GM21528 (cell line): ENCODE results near the gene OSTF1.
A peak's percentile ranks its signal among the peaks of the same experiment; 100 is the strongest.

ENCODE experiments used
- ATAC-seq: cut with Tn5 transposase; IDR thresholded peaks from one replicate; pipeline ENCODE4 v1.9.1; 2021; ENCODE audit warnings: mild to moderate bottlenecking, moderate library complexity; ENCODE audit not compliant: unreplicated experiment, low FRiP score

The OSTF1 gene

DNA sequence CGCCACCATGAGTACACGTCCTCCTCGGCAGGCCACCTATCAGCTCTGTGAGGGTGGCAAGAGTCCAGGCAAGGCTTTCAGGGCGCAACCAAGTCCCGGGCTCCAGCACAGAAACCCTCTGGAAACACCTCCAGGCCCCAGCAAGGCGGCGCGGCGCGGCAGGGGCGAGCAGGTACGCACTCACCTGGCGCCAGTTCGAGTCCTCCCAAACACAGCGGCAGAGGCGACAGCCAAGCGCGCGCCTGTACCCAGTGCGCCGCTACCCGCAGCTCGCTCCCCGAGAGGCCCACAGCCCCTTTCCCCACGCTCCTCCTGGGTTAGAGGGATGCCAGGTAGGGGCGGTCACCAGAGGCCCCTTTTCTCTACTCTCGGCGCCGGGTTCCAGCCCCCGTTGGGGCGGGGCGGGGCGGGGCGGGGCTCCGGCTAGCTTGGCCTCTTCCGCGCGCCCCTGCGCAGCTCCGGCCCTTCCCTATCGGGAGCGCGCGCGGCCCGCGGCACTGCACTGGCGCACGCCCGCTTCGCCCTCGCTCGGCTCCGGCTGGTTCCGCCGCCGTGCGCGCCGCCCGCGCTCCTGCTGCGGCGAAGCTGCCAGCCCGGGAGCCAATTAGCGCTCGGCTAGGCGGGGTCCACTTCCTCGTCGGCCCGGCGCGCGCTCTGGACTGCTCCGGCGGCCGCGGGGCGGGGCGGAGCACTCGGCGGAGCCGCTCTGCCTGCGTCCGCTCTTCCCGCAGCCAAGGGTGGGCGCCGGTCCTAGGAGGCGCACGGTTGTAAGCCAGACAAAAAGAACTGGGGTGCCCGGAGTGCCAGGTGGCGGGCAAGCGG lies at the start of gene OSTF1, which contains the start of gene NMRK1:
OSTF1 (plus strand) TSS at position 691 of the 822 bp plus-strand sequence. CDS start 179 bp downstream, outside the sequence.
NMRK1 (minus strand) TSS at position 332 of the 822 bp plus-strand sequence. CDS start 5,040 bp downstream, outside the sequence.
- peak; percentile 86 for ATAC-seq

DNA sequence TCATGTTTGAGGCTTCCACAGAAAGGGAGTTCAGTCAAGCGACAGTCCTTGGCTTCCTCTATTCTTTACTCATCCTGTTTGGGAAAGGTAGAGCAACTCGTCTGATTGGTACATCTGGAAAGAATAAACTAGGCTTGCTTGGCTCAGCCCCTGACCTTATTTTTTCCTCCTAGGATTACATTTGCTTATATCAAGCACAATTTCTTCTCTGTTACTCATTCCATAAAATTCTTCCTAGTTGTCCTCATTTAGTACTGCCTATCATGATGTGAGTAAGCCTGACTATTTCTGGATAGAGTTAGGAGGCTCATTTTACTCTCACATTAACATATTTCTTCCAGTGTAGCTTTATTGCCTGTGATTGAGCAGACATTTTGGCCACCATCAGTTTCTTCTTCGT lies 49.3 kb upstream of the OSTF1 start:
- ATAC-seq = no peak

DNA sequence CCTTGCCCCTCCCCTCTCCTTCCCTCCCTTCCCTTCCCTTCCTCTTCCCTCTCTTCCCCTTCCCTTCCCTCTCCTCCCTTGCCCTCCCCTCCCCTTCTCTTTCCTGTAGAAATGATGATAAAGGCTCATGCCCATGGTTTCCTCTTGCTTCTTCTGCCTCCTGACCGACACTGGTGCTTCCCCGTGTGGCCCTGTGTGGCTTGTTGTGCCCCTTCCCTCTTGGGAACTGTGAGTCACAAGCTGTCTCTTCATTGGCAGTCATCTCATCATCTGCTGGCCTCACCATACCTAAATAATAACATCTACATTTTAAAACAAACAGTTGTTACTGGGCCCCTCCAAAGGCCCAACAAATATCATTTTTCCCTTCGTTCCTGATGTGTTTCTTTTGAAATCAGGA lies 48.5 kb upstream of the OSTF1 start:
- no peak for ATAC-seq

DNA sequence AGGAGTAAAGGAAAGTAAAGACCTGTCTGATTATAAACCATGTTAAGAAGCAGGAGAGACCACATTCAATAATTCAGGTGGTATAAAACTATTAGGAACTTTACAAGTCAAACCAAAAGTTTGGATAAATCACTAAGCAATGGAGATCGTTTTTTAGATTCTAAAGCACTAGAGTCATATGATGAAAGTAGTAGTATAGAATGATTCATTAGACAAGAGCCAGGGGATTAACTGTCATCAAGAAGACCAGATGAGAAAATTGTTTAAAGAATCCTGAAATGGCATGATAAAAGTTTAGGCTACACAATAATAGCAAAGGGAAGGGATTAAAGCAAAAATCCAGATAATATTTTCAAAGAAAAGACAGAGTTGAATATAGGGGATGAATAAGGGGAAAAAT lies 47.3 kb upstream of the OSTF1 start:
- ATAC-seq = no peak

DNA sequence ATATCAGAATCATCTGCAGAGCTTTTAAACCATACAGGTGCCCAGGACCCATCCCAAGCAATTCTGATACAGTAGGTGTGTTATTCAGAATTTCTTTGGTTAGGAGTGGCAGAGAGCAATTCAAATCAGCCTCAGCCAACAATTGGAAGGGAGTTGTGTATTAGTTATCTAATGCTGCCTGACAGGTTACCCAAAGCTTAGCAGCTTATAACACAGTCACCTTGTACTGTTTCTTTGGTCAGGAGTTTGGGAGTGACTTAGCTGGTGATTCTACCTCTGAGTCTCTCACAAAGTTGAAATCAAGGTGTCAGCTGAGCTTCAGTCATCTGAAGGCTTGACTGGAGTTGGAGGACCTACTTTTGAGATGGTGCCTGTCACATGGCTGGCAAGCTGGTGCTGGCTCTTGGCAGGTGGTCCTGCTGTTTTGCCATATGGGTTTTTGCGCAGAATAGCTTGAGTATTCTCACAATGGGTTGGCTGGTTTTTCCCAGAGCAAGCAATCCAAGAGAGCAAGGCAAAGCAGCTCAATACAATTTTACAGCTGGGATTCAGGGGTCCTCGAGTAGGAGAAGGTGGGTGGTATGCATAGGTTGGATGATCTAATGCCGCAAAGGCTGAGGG lies 41.5 kb upstream of the OSTF1 start:
- no peak for ATAC-seq

GRCh38 chr9:75047506-75047905 lies 40.8 kb upstream of the OSTF1 start:
- ATAC-seq = no peak

DNA sequence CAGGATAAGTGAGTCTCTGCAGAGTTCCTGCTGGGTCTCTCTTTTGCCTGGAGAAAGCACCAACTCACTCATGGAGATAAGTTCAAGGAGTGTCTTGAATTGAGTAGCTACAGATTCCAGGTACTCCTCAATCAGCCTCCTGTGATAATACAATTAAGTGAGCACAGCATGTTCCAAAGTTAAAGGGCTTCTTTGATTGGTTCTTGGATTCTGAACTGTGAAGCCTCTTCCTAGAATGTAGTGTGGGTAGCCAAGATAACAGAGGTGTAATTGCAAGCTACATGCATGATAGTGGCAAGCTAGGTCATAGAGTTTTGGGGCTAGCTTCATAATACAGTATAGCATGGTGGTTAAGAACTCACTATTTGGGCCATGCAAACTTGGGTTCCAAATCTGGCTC lies 37.0 kb upstream of the OSTF1 start:
- ATAC-seq = no peak

- ATAC-seq = no peak
Observed at GRCh38 chr9:75053869-75054268, 34.4 kb upstream of the OSTF1 start.

- no peak for ATAC-seq
Observed at GRCh38 chr9:75054368-75055001, 33.8 kb upstream of the OSTF1 start.

GRCh38 chr9:75061169-75061568 lies 27.1 kb upstream of the OSTF1 start:
- no peak for ATAC-seq

DNA sequence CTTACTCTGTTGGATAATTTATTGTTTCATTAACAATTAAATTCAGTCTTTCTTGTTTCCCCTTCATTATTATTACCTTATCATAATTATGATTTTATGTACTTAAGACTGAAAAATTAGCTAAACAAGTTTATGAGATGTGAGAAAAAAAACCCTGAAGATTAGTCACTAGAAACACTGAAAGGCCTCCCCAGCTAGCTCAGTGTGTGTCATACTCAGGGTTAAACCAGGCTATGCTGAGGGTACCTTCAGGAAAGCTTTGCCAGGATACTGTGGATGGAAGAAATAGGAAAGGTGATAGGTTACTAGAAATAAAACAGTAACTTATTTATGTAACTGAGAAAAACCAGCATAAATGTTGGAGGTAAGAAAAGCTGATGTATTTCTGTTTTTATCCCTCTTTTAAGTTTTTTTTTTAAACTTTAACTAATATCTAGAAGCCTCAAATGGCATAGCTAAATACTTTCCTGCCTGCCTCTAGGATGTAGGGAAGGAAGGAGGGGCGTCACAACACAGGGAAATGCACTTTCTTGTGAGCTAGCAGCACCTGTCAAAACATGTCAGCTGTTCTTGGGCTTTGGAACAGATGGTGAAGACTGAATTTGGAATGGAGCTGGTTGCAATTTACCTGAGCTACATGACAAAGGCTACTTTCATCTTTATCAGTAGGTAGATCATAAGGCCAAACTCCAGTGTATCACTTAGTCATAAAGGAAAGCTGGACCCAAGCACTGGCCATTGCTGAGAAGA lies 24.6 kb upstream of the OSTF1 start:
- no peak for ATAC-seq

DNA sequence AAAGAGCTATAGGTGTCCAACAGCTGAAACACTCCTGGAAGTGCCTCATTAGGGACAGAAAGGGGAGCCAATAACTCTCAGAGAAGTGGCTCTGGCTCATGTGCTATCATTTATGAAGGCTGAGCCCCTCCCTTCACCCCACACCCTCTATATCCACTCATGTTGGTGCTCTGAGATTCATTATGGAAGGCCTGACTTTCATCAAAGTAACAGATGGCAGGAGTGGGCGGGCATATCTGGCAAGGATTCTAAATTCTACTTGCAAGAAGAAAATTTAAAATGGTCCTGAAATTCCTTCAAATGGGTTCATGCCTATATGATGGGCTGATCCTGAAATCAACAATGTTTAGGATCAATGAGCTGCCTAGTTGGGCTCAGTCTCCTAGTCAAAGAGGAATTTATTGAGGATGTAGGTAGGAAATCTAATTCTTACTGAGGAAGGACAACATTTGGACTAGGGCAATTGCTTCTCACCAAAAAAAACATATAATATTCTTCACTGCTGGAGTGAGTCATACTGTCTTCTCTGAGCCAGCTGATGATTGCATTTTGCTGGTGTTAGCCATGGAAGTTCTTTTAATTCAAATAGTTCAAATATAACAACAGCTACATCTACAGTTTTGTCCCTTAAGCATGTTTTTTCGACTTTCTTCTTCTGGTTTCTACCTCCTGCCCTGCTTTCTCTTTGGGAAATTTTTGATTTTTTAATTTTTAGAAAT lies 23.8 kb upstream of the OSTF1 start:
- ATAC-seq = no peak

GRCh38 chr9:75065510-75065909 lies 22.8 kb upstream of the OSTF1 start:
- ATAC-seq = no peak

DNA sequence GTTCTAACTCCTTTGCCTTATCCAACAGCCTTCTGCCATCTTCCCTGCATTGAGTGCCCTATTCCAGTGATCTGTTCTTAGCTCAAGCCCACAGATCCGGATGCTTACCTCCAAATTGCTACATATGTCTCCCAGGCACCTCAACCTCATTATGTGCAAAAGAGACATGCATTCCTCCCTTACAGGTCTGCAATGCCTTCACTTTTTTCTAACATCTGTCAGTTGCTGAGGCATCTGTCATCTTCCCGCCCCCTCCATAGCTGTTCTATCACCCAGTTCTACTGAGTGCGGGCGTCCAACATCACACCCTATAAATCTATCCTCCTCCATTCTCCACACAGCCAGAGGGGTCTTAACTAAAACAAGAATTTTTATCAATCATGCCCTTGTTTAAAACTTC lies 20.4 kb upstream of the OSTF1 start:
- no peak for ATAC-seq

GRCh38 chr9:75069171-75069570 lies 19.1 kb upstream of the OSTF1 start:
- no peak for ATAC-seq

- ATAC-seq = no peak
Observed at GRCh38 chr9:75071530-75072122, 16.7 kb upstream of the OSTF1 start.

- no peak for ATAC-seq
Observed at GRCh38 chr9:75072895-75073294, 15.4 kb upstream of the OSTF1 start.

GRCh38 chr9:75081632-75082031 lies 6.7 kb upstream of the OSTF1 start:
- no peak for ATAC-seq

GRCh38 chr9:75083188-75083970 lies 4.9 kb upstream of the OSTF1 start:
- no peak for ATAC-seq
